ENCODE data around the gene FOXP1. TPM values are rescaled to one million over a fixed set of nuclear protein-coding genes. Genes with fewer than 3 reads are reported as not detected.

The FOXP1 gene
- total and polyA plus RNA-seq, 2 experiments from 2014 or later, result 121 to 132 TPM

DNA sequence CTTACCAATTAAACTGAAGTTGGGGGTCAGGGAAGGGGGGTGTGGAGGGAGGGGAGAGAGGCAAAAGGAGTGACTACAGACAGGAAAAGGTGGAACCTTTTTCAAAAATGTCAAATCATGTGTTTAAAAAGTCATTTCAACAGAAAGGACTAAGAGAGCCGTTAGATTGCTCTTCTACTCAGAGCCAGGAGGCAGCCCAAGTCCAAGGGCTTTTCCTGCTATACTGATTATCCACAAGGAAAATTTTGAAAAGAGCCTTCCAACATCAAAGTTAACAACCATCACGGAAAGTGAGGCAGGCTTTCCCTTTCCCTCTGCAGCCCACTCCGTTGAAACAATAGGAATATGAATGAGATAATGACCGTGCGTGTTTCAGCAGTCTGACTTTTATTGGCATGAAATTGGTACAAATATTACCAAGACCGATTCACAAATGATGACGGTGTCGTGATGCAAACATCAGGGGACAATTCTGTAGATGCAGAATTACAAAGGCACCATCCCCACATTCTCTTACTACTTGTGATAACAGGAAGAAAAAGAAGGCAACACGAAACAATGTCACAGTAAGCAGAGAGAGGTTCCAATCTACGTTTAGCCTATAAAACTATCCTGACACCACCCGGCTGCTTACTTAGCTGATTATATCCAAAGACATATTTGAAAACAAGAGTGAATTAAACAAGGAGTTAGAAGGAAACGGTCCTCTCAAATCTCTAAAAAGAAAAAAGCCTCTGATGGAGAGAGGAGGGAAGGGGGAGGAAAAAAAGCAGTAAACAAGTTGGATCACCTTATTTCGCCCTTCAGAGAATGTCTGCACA lies 453.7 kb downstream of the FOXP1 start:
- H3K36me3 ChIP-seq, result no peaks in the 10 kb centered on the region
- no peaks in the 10 kb centered on the region for H3K27me3 ChIP-seq
- peaks cover 81% of the 10 kb centered on the region for H3K4me1 ChIP-seq (ENCODE audit: low read depth)
- DNase-seq (ENCODE audit: low read depth in 1 of 2, low spot score in 1 of 2), result peak in 1 of 2 donors; percentile 60
- no peaks in the 10 kb centered on the region for H3K9me3 ChIP-seq (ENCODE audit: low read depth)
- TF ChIP-seq, protein P1, sequence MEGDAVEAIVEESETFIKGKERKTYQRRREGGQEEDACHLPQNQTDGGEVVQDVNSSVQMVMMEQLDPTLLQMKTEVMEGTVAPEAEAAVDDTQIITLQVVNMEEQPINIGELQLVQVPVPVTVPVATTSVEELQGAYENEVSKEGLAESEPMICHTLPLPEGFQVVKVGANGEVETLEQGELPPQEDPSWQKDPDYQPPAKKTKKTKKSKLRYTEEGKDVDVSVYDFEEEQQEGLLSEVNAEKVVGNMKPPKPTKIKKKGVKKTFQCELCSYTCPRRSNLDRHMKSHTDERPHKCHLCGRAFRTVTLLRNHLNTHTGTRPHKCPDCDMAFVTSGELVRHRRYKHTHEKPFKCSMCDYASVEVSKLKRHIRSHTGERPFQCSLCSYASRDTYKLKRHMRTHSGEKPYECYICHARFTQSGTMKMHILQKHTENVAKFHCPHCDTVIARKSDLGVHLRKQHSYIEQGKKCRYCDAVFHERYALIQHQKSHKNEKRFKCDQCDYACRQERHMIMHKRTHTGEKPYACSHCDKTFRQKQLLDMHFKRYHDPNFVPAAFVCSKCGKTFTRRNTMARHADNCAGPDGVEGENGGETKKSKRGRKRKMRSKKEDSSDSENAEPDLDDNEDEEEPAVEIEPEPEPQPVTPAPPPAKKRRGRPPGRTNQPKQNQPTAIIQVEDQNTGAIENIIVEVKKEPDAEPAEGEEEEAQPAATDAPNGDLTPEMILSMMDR (IDR thresholded peaks at IDR 0.05; ENCODE audit: low read depth, low read length), result no peak
- peak overlapping the region; percentile 94 for H3K27ac ChIP-seq
- peak overlapping the region; percentile 39 for H3K4me3 ChIP-seq

DNA sequence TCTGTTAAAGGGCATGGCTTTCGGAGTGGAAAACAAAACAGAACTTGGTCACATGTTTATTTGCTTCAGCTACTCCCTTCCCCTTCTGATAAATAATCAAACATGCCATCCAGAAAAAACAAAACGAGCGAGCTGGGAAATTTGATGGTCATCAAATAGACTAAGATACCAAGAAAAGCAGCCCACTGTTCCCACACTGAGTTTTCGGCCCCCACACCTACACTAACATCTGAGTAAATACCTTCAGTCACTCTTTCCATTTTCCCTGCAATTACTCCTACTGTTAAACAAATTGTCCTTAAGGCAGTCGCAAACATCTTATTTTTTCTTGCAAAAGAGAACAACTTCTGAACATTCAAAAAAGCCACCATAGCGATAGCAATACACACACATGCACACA lies 454.6 kb downstream of the FOXP1 start:
- peak in 1 of 2 donors; percentile 32 for DNase-seq (ENCODE audit: low read depth in 1 of 2, low spot score in 1 of 2)
- Histone ChIP-seq H3K4me1 (ENCODE audit: low read depth) (peaks cover 72% of the 10 kb centered on the region), H3K9me3 (ENCODE audit: low read depth) (no peaks in the 10 kb centered on the region), H3K27me3 (no peaks in the 10 kb centered on the region), H3K27ac (peak overlapping the region; percentile 94), H3K4me3 (peak overlapping the region; percentile 39), H3K36me3 (no peaks in the 10 kb centered on the region)
- TF ChIP-seq, protein P1 (IDR thresholded peaks at IDR 0.05; ENCODE audit: low read depth, low read length), result no peak

DNA sequence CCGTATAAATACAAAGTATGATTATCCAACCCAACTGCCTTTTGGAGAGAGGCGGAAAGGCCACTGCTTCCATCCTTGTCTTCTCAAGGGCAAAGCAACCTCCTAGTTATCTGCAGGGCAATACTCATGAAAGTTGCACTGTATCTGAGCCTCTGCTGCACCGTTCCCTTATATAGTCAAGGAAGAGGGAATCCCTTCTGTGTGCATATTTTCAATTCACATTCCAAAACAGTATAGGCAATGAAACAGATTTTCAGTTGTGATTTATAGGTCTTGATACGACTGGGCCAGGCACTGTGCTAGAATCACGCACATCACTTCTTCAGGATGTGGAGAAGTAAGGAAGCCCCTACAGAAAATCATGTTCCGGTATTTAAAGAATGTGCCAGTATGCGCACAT lies 455.7 kb downstream of the FOXP1 start:
- H3K9me3 ChIP-seq (ENCODE audit: low read depth), result no peaks in the 10 kb centered on the region
- H3K4me1 ChIP-seq (ENCODE audit: low read depth), result peaks cover 71% of the 10 kb centered on the region
- H3K27ac ChIP-seq, result peak overlapping the region; percentile 94
- peak; percentile 48 to 61 for DNase-seq (ENCODE audit: low read depth in 1 of 2, low spot score in 1 of 2)
- TF ChIP-seq, protein P1 (IDR thresholded peaks at IDR 0.05; ENCODE audit: low read depth, low read length), result no peak
- no peaks in the 10 kb centered on the region for H3K36me3 ChIP-seq
- H3K4me3 ChIP-seq, result no peak overlapping the region
- H3K27me3 ChIP-seq, result no peaks in the 10 kb centered on the region

DNA sequence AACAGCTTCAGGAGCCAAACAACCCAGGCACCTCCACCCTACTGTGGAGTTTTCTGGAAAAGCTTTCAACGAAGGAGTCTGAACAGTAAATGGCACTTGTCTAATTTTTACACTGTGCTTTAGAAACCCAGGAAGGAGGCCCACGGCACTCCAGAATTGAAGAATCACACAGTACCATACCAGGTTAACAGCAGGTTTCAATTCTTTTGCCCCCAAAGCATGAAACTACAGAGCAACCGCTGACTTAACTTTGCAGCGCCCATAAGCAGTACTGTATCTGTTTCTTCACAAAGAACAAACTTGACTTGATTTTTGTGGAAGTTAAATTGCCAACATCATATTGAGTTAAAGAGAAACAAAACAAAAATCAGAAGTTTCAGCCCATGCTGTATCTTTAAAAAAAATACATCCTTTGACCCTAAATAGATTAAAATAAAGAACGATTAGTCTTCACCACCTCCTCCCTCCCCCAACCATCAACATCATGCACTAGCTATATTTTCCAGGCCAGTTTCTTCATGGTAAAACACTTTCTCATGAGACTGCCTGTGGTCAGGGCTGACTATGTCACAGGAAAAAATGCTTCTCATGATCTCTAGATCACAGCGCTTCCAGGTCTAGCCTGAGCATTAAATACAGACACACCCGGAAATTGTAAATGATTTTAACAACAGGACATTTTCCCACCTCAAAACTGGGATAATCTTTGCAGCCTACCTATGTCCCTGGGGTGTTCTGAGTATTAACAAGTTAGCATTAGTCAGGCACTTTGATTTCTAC lies 456.3 kb downstream of the FOXP1 start:
- Histone ChIP-seq H3K4me1 (ENCODE audit: low read depth) (peaks cover 65% of the 10 kb centered on the region), H3K27ac (peak overlapping the region; percentile 94)
- peak in 1 of 2 donors; percentile 73 for DNase-seq (ENCODE audit: low read depth in 1 of 2, low spot score in 1 of 2)

DNA sequence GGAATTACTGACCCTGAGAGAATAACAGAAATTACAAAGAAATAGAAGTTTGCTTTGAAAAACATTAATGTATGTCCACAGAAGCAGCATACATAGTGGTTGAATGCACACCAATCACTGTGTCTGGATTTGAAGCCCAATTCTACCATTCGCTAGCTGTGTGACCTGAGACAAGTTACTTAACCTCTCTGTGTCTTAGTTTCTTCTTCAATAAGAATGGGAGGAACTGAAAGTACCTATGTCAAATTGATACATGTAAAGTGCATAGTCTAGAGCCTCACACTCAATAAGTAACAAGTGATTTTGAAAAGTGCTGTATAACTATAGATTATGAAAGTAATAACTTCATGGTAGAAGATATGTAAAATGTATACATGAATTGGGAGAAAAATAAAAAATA lies 457.8 kb downstream of the FOXP1 start:
- Histone ChIP-seq H3K4me1 (ENCODE audit: low read depth) (peaks cover 50% of the 10 kb centered on the region), H3K9me3 (ENCODE audit: low read depth) (no peaks in the 10 kb centered on the region), H3K36me3 (no peaks in the 10 kb centered on the region), H3K27ac (no peak overlapping the region), H3K4me3 (no peak overlapping the region), H3K27me3 (no peaks in the 10 kb centered on the region)
- DNase-seq (ENCODE audit: low read depth in 1 of 2, low spot score in 1 of 2), result no peak
- TF ChIP-seq, protein P1 (IDR thresholded peaks at IDR 0.05; ENCODE audit: low read depth, low read length), result no peak

More for the DNA sequence above, 456.3 kb downstream of the FOXP1 start:
- no peaks in the 10 kb centered on the region for H3K36me3 ChIP-seq
- TF ChIP-seq, protein P1 (IDR thresholded peaks at IDR 0.05; ENCODE audit: low read depth, low read length), result no peak
- H3K9me3 ChIP-seq (ENCODE audit: low read depth), result no peaks in the 10 kb centered on the region
- H3K27me3 ChIP-seq, result no peaks in the 10 kb centered on the region
- H3K4me3 ChIP-seq, result no peak overlapping the region

Data from cardiac muscle cell (in vitro differentiated cells and primary cell).